Activated naive CD8-positive, alpha-beta T cell treated with anti-CD3 and anti-CD28 coated beads, Interleukin-2, amount 10 ng/mL, durations not matched to agents 7 days and 5 days (primary cell): ENCODE measurements around the gene DIPK1B. TPM values are rescaled to one million over a fixed set of nuclear protein-coding genes. Genes with fewer than 3 reads are reported as not detected.

Source experiments
- ATAC-seq: fragments of 150-1000 bp; cut with Tn5 transposase; one replicate; pipeline ENCODE4 v1.10.0; 2021; ENCODE audit warnings: low read depth, moderate library complexity
- POLR2A ChIA-PET: fragments of 350-600 bp; sonication (Branson Sonifier 250); formaldehyde crosslinking; loops from one replicate; lab custom pipeline; 2021; ENCODE audit warnings: antibody characterized with exemption; lab: Charles Lee
- DNase-seq: peaks from one replicate; pipeline ENCODE4 v3.0.0; 2021
- H3K27ac Mint-ChIP-seq: one replicate; pipeline ENCODE4 v1.8.0; 2022; ENCODE audit warnings: mild to moderate bottlenecking, mixed read lengths
- H3K27me3 Mint-ChIP-seq: one replicate; pipeline ENCODE4 v1.8.0; 2022; ENCODE audit warnings: mild to moderate bottlenecking, moderate library complexity, mixed read lengths
- H3K36me3 Mint-ChIP-seq: one replicate; pipeline ENCODE4 v1.8.0; 2021; ENCODE audit warnings: mild to moderate bottlenecking, mixed read lengths
- H3K4me1 Mint-ChIP-seq: one replicate; pipeline ENCODE4 v1.8.0; 2021; ENCODE audit warnings: mixed read lengths
- H3K4me3 Mint-ChIP-seq: one replicate; pipeline ENCODE4 v1.8.0; 2022; ENCODE audit warnings: mild to moderate bottlenecking, moderate library complexity, mixed read lengths
- H3K9me3 Mint-ChIP-seq: one replicate; pipeline ENCODE4 v1.8.0; 2021; ENCODE audit warnings: mixed read lengths
- total RNA-seq, 2 experiments: library from RNA; stranded (reverse); gene quantifications; one replicate each; pipeline ENCODE4 v1.2.3, GENCODE V29; 2021

DIPK1B gene
- total RNA-seq, 2 experiments from 2014 or later = 0.11 TPM; not detected in 1

GRCh38 chr9:136718345-136719194 lies 6.2 kb downstream of the DIPK1B start:
- peaks cover under 1% of the 10 kb centered on the region for H3K36me3 Mint-ChIP-seq
- H3K4me1 Mint-ChIP-seq = no peaks in the 10 kb centered on the region
- ATAC-seq (no peak), DNase-seq (no peak)
- no peak overlapping the region for H3K27ac Mint-ChIP-seq
- POLR2A ChIA-PET = no interaction called here
- H3K27me3 Mint-ChIP-seq = peaks cover 8% of the 10 kb centered on the region
- no peaks in the 10 kb centered on the region for H3K9me3 Mint-ChIP-seq
- H3K4me3 Mint-ChIP-seq = no peak overlapping the region

DNA sequence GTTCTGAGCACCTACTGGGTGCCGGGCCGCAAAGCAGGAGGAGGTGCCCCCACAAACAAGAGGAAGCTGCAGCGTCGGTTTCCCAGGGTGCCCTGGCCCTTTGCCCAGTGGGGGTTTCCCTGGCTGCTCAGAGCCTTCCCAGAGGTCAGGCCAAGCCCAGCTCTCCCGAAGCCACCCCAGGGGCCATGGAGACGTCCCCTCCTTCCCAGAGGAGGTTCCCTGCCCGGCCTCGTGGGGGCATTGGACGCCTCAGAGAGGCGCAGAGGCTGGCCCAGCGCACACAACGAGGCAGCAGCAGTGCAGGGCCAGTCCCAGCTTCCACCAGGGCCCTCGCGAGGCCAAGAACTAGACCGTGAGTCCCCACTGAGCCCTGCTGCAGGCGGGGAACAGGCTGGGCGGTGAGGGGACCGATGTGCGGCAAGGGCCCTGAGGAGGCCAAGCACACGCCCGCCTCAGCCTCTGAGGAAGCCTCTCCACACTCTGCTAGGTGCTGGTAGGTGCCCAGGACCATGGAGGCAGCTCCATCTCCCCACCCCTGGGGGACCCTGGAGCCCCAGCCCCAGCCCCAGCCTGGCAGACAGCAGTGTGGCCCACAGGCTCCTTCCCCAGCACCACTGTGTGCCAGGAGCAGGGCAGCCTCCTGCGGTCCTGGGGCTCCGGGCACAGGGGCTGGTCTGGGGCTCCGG lies 7.0 kb downstream of the DIPK1B start:
- Mint-ChIP-seq H3K27me3 (peaks cover 2% of the 10 kb centered on the region), H3K27ac (no peak overlapping the region)
- POLR2A ChIA-PET = interaction anchor here (1.2 kb wide), 1 partner anchor 8 kb away, joined by 3 read pairs; no protein-coding TSS in a partner anchor

DNA sequence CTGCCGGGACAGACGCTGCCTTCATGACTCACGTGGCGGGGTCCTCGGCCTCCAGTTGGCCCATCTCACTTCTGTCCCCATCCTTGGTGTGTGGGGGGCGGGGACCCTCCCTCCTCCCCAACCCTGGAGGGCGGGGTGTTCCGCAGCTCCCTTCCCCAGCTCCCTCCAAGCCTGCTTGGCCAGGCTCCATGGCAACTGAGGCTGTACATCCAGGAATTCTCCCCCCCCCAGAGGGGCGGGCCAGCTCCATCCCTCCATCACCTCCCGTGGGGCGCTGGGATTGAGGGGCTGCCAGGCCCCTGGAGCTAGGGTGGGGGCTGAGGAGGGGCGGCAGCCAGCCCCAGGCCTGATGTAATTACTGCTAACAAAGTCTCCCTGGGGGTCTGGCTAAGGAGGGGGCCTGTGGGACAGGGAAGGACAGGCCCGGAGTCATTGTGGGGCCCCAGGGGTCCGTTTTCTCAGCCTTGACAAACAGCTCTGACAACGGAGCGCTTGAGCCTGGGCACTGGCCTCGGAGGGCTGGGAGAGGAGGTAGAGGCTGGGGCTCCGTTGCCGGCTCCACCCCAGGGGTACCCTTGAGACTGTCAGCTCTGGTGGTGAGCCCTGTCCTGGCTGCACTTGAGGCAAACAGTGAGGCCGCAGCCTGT lies 8.0 kb downstream of the DIPK1B start:
- H3K9me3 Mint-ChIP-seq = no peaks in the 10 kb centered on the region
- no peak for ATAC-seq
- POLR2A ChIA-PET = interaction anchor here (1.2 kb wide), 1 partner anchor 9 kb away, joined by 3 read pairs; no protein-coding TSS in a partner anchor

More for the DNA sequence above, 7.0 kb downstream of the DIPK1B start:
- DNase-seq (no peak), ATAC-seq (no peak)
- no peaks in the 10 kb centered on the region for H3K9me3 Mint-ChIP-seq
- peaks cover 5% of the 10 kb centered on the region for H3K36me3 Mint-ChIP-seq
- peaks cover under 1% of the 10 kb centered on the region for H3K4me1 Mint-ChIP-seq
- H3K4me3 Mint-ChIP-seq = no peak overlapping the region

DNA sequence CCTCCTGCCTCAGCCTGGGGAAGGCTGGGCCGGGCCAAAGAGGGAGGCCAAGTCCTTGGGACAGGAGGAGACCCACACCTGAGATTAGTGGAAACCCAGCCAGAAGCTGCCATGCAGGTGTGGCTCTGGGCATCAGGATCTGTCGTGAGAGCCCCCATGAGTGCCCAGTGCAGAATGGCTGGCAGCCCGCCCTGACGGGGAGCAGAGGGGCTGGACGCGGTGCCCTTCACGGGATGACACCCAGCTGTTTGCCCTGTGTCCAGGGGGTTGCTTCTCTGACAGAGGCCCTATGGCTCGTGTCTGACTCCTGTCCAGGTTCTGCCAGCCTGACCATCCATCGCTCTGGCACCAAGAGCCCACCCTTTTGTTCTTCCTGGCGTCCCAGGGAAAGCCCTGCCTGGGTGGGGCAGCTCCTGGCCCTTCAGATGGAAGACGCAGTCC lies 8.5 kb downstream of the DIPK1B start:
- POLR2A ChIA-PET = no interaction called here
- Mint-ChIP-seq H3K36me3 (peaks cover 9% of the 10 kb centered on the region), H3K27ac (peak overlapping the region; percentile 6), H3K27me3 (no peaks in the 10 kb centered on the region), H3K9me3 (no peaks in the 10 kb centered on the region), H3K4me1 (peaks cover 7% of the 10 kb centered on the region), H3K4me3 (no peak overlapping the region)
- ATAC-seq = no peak
- DNase-seq = peak; percentile 31

More for the DNA sequence above, 8.0 kb downstream of the DIPK1B start:
- Mint-ChIP-seq H3K4me3 (no peak overlapping the region), H3K27ac (no peak overlapping the region), H3K36me3 (peaks cover 8% of the 10 kb centered on the region), H3K27me3 (no peaks in the 10 kb centered on the region), H3K4me1 (peaks cover 4% of the 10 kb centered on the region)
- DNase-seq = no peak

- POLR2A ChIA-PET = interaction anchor here (0.9 kb wide), 1 partner anchor 21 kb away, joined by 5 read pairs; no protein-coding TSS in a partner anchor
- H3K9me3 Mint-ChIP-seq = no peaks in the 10 kb centered on the region
- H3K27me3 Mint-ChIP-seq = no peaks in the 10 kb centered on the region
- ATAC-seq (no peak), DNase-seq (peak; percentile 37)
- no peak overlapping the region for H3K4me3 Mint-ChIP-seq
- H3K4me1 Mint-ChIP-seq = peaks cover 12% of the 10 kb centered on the region
- H3K36me3 Mint-ChIP-seq = peaks cover 11% of the 10 kb centered on the region
- peak overlapping the region; percentile 6 for H3K27ac Mint-ChIP-seq
These were observed 9.1 kb downstream of the DIPK1B start for GRCh38 chr9:136721339-136722092.

DNA sequence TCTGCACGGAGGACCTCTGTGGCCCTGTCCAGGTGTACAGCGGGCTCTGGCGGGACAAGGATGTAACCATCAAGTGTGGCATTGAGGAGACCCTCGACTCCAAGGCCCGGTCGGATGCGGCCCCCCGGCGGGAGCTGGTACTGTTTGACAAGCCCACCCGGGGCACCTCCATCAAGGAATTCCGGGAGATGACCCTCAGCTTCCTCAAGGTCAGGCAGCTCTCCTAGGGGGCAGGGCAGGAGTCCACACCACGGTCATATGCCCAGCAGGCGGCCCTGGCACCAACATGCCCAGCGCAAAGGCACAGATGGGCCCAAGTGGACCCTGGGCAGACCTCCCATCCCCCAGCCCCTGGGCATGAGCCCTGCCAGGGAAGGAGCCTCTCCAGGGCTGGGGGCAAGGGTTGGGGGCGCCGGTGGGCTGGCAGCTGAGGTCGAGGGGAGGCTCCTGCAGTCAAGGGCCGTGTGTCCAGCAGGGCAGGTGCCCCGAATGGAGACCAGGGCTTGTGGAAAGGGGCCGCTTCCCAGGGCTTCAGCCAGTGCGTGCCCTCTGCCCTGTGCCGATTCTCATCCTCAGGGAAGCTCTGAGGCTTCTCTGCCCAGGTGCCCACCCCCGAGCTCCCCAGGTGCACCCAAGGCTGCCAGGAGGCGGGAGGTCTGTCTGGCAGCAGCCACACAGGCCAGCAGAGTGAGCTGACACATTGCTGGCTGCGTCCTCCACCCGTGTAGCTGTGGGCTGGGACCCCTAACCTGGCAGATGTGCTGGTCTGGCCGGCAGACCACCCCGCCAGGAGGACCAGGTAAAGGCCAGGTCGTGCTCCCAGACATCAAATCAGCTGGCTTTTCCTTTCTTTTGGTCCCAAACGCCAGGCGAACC lies 10.0 kb downstream of the DIPK1B start:
- Mint-ChIP-seq H3K27ac (no peak overlapping the region), H3K9me3 (no peaks in the 10 kb centered on the region), H3K4me1 (peaks cover 16% of the 10 kb centered on the region), H3K36me3 (peaks cover 16% of the 10 kb centered on the region), H3K4me3 (no peak overlapping the region), H3K27me3 (no peaks in the 10 kb centered on the region)
- POLR2A ChIA-PET = interaction anchor here (0.9 kb wide), 1 partner anchor 21 kb away, joined by 5 read pairs; no protein-coding TSS in a partner anchor
- DNase-seq = peak; percentile 30
- ATAC-seq = no peak

GRCh38 chr9:136722969-136723356 lies 10.6 kb downstream of the DIPK1B start:
- ATAC-seq = no peak

GRCh38 chr9:136723362-136723976 lies 11.1 kb downstream of the DIPK1B start:
- Mint-ChIP-seq H3K9me3 (no peaks in the 10 kb centered on the region), H3K36me3 (peaks cover 16% of the 10 kb centered on the region), H3K27me3 (no peaks in the 10 kb centered on the region), H3K4me3 (no peak overlapping the region), H3K27ac (no peak overlapping the region), H3K4me1 (peaks cover 16% of the 10 kb centered on the region)
- DNase-seq = peak; percentile 32
- no peak for ATAC-seq
- POLR2A ChIA-PET = no interaction called here

More at GRCh38 chr9:136722969-136723356, 10.6 kb downstream of the DIPK1B start:
- Mint-ChIP-seq H3K27ac (no peak overlapping the region), H3K27me3 (no peaks in the 10 kb centered on the region), H3K36me3 (peaks cover 16% of the 10 kb centered on the region), H3K9me3 (no peaks in the 10 kb centered on the region), H3K4me3 (no peak overlapping the region), H3K4me1 (peaks cover 16% of the 10 kb centered on the region)
- DNase-seq = peak; percentile 34
- POLR2A ChIA-PET = no interaction called here

DNA sequence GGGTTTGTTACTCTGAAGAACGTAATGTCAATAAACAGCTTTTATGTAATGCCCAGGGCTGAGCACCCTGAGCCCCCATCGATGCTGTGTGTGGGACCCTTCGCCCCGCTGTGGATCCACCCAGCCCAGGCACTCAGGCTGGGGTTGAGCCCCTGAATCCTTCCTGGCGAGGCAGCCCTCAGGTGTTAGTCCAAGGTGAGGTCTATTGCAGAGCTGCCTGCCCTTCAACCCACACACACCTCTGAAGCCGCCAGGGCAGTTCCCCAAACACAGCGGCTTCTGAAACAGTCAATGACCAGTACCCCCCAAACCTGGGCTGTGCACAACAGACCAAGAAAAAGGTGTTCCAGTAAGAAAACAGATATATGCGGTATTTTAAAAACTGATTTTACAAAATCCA lies 11.6 kb downstream of the DIPK1B start:
- Mint-ChIP-seq H3K27ac (no peak overlapping the region), H3K4me3 (no peak overlapping the region), H3K36me3 (peaks cover 16% of the 10 kb centered on the region), H3K4me1 (peaks cover 16% of the 10 kb centered on the region), H3K9me3 (no peaks in the 10 kb centered on the region), H3K27me3 (no peaks in the 10 kb centered on the region)
- DNase-seq (no peak), ATAC-seq (no peak)
- POLR2A ChIA-PET = no interaction called here

GRCh38 chr9:136724772-136725171 lies 12.4 kb downstream of the DIPK1B start:
- Mint-ChIP-seq H3K27ac (no peak overlapping the region), H3K4me1 (peaks cover 21% of the 10 kb centered on the region), H3K4me3 (no peak overlapping the region), H3K9me3 (no peaks in the 10 kb centered on the region), H3K36me3 (peaks cover 16% of the 10 kb centered on the region), H3K27me3 (peaks cover 2% of the 10 kb centered on the region)
- POLR2A ChIA-PET = interaction anchor here (4.0 kb wide), 1 partner anchor 10 kb away, joined by 46 read pairs; the partner anchor contains the start of gene DIPK1B
- no peak for DNase-seq
- ATAC-seq = no peak

DNA sequence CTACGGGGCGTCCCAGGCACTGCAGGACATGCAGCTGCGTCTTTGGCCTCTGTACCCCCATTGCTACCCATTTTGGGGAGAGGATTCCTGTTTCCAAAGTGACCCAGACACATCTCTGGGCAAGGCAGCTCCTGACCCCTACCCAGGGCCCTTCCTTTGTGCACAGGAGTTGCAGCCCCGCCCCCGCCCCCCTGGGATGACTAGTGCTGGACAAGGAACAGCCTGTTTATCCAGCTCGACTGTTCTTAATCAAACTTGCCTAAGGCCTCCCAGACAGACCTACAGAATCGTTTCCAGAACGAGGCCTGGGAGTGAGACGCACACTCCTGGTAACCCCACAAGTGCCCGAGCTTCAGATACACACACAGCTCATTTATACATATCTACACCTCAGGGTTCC lies 13.2 kb downstream of the DIPK1B start:
- POLR2A ChIA-PET = interaction anchor here (0.6 to 4.0 kb wide), 3 partner anchors 11 to 625 kb away, joined by 3 to 46 read pairs (median 3); partner anchors contain the start of gene DIPK1B
- H3K27ac Mint-ChIP-seq = no peak overlapping the region
- H3K36me3 Mint-ChIP-seq = peaks cover 16% of the 10 kb centered on the region

More for the DNA sequence above, 13.2 kb downstream of the DIPK1B start:
- H3K4me3 Mint-ChIP-seq = no peak overlapping the region
- no peaks in the 10 kb centered on the region for H3K9me3 Mint-ChIP-seq
- DNase-seq (no peak), ATAC-seq (no peak)
- H3K4me1 Mint-ChIP-seq = peaks cover 23% of the 10 kb centered on the region
- peaks cover 2% of the 10 kb centered on the region for H3K27me3 Mint-ChIP-seq
